NCI-H1694 (cell line): ENCODE data around the gene PCAT7.
"Not testable (repeated sequence)": the region's sequence is repeated elsewhere in the genome, so short reads cannot be mapped to it uniquely, and the experiment has no call there.

Source experiments
- DNase-seq: peaks from one replicate; lab custom pipeline; 2025; lab: John Stamatoyannopoulos, UW

The PCAT7 gene

DNA sequence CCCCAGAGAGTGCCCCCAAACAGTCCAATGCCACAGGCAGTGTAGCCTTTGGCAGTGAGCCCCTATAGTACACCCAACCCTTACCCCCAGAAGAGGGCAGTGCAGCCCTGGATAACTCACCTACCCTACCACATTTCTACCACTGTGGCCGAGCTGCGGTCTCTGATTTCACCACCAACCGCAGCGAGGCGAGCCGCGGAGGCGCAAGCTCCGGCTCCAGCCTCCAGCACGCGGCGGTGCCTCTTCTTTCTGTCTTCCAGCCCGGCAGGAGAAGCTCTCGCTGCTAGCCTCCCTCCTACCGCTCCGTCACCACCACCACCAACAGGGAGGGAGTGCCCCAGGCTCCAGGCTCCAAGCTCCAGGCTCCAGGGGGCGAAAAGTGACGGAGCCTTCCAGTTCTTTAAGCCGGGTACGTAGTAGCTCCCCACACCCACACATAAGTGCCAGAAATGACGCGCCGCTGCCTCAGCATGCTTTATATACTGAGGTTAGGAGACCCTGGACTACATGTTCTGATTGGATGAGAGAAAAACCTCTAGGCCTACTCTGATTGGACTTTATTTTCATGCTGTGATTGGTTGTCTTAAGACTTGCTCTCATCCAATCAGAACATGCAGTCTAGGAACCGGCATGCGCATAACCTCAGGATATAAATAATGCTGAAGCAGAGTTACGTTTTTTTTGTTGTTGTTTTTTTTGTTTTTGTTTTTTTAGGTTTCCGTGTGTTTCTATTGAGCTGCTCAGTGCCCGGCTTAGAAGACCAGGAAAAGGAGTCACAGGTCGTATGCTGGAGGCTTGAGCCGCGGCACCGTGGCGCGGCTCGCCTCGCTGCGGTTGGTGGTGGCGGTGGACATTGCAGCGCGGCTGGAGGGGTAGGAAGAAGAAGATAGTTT is at the start of gene PCAT7:
PCAT7 (plus strand) TSS at position 645 of the 893 bp plus-strand sequence.
- peak; percentile 43 for DNase-seq

- DNase-seq, result not testable (repeated sequence)
These were observed 48.5 kb upstream of the PCAT7 start for GRCh38 chr9:94506370-94506769.

- no peak for DNase-seq
These were observed 47.2 kb upstream of the PCAT7 start for GRCh38 chr9:94507531-94508258.

DNA sequence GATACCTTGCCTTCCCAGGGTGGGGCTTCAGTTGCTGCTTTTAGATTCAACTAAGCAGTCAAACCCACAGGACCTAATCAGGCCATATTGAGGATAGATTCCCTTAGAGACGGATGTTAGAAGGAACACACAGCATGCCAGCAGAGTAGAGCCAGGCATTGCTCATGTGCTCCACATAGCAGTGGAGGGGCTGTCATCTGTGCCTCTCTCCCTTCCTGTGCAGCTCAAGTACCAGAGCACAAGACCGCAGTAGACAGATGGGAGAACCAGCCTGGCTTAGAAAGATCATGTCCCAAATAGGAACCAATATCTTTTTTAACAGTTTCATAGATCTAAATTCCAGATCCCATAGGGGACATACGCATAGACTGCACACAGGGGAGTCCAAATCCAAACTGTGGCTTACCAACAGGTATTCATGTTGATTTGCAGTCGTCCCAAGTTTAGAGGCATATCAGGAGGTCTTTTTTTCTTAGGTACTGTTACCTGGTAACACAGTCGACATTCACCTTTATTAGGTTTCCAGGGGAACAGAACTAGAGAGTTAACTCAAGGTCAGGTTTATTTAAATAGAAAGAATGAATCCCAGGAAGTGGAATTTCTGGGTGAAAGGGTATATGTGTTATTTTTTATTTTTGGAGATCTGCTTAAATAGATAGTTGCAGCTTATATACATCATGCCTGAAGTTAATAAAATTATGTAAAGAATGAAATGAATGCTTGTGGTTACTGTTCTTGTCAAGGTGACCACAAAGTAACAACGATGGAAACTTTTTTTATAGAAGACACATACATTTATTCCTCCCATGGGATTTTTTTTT is 43.5 kb upstream of the PCAT7 start:
- no peak for DNase-seq

DNA sequence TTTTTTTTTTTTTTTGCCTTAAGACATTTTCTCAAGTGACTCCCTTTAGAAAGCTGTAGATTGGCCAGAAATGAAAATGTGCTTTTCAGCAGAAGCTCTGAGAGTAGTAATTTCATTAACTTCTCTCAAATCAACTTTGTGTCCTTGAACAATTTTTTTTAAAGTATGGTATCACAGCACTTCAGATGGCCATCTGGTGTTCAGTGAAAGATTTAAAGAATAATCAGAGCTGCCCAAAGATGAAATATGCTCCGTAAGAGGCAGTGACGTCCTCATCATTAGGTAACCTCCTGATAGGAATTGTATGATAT is 43.0 kb upstream of the PCAT7 start:
- DNase-seq, result no peak

GRCh38 chr9:94514722-94515121 is 40.2 kb upstream of the PCAT7 start:
- DNase-seq, result no peak

DNA sequence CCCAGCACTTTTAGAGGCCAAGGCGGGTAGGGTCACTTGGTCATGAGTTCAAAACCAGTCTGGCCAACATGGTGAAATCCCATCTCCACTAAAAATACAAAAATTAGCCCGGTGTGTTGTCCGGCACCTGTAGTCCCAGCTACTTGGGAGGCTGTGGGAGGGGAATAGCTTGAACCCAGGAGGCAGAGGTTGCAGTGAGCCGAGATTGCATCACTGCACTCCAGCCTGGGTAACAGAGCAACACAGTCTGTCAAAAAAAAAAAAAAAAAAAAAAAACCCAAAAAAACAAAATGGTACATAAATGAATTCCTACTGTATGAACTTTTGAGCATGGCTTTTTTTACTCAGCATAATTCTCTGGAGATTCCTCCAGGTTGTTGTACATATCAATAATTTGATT is 37.6 kb upstream of the PCAT7 start:
- no peak for DNase-seq

DNA sequence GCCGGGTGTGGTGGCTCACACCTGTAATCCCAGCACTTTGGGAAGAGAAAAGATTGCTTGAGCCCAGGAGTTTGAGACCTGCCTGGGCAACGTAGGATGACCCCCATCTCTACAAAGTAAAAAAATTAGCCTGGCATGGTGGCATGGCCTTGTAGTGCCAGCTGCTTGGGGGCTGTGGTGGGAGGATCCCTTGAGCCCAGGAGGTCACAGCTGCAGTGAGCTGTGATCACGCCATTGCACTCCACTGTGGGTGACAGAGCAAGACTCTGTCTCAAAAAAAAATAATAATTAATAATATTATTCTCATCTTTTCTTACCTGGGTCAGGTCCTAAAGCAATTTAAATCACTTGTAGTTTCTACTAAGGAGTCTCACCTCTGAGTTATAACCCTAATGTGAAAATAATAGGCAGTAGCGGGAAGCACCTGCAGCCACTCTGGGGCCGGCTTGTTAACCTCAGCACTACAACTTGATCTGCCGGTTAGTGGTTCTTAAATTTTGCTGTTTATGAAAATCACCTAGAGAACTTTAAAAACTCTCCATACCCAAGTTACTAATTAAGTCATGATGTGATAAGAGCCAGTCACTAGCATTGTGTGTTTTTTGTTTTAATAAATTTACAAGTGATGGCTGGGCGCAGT is 29.4 kb upstream of the PCAT7 start:
- no peak for DNase-seq

- DNase-seq, result no peak
These were observed 28.6 kb upstream of the PCAT7 start for GRCh38 chr9:94526271-94526670.

GRCh38 chr9:94526951-94527350 is 27.9 kb upstream of the PCAT7 start:
- DNase-seq, result no peak

GRCh38 chr9:94528886-94529285 is 26.0 kb upstream of the PCAT7 start:
- DNase-seq, result no peak

GRCh38 chr9:94533155-94533554 is 21.7 kb upstream of the PCAT7 start:
- DNase-seq, result no peak

- no peak for DNase-seq
These were observed 21.3 kb upstream of the PCAT7 start for GRCh38 chr9:94533601-94534000.

- DNase-seq, result no peak
These were observed 20.0 kb upstream of the PCAT7 start for GRCh38 chr9:94534901-94535300.

DNA sequence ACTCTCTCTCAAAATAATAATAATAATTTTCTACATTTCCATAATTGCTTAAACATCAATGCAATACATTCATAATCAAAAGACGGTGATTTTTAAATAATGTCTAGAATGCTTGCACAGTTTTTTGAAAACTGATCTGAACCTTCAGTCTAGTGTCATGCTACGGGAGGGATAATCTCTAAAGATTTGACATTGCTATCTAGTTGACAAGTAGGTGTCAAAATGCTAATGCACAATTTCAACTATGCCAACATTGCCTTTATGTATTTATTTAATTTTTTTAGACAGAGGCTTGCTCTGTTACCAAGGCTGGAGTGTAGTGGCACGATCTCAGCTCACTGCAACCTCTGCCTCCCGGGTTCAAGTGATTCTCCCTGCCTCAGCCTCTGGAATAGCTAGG is 16.0 kb upstream of the PCAT7 start:
- DNase-seq, result no peak

DNA sequence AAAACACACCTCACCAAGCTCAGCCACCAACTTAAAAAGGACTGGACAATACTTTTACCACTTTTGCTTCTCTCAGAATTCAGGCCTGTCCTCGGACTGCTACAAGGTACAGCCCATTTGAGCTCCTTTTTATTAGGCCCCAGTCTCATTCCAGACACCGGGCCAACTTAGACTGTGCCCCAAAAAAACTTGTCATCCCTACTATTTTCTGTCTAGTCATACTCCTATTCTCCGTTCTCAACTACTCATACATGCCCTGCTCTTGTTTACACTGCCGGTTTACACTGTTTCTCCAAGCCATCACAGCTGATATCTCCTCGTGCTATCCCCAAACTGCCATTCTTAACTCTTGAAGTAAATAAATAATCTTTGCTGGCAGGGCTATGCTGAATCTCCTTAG is 10.5 kb upstream of the PCAT7 start:
- not testable (repeated sequence) for DNase-seq

- no peak for DNase-seq
These were observed 8.9 kb upstream of the PCAT7 start for GRCh38 chr9:94545940-94546339.

DNA sequence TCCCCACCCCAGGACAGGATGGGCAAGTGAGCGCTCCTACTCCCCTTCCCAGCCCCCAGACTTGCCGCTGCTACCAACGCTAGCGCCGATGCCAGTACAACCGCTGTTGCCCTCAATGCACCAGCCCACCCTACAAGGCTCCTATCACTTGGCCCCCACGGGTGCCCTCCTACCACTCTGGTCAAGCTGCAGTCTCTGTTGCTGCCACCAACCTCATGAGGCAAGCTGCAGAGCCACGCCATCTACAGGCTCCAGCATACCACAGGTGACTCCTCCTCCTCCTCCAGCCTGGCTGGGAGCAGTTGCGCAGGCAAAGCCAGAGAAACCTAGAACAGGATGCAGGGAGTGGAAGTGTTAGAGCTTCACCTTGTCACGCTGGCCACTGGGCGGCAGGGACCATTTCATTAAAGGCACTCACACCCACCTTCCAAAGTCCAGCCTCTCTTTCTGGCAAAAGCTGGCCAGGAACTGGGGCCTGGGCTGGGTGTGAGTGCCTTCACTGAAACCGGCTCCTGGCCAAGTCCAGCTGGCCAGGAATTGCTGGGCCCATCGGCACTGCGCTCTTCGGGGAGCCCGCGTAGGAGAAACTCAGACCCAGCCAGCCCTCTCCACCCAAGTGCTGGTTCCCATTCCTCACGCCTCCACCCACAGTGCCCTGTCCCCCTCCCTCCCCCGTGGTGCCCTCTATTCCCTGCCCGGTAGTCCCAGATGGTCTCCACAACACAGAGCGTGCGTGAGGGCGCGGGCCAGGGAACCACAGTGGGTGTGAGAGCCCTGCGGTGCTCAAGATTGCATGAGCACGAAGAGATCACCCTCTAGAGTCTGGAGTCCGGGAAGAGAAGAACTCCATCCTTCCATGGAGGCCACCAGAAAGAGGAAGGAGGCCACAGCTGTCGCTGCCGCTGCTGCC is 1.6 kb upstream of the PCAT7 start:
- no peak for DNase-seq

DNA sequence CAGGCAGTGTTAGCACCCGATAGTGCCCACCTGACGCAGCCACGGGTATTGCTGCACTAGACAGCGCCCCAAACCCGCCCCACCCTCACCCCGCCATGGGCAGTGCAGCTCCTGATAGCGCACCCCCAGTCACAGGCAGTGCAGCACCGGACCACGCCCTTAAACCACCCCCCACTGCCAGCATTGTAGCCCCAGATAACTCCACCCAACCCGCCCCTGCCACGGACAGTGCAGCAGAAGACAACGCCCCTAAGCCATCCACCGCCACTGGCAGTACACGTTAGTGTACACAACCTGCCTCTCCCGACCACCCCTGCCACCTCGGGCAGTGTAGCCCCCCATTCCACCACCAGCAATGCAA is 825 bp upstream of the PCAT7 start:
- DNase-seq, result no peak

DNA sequence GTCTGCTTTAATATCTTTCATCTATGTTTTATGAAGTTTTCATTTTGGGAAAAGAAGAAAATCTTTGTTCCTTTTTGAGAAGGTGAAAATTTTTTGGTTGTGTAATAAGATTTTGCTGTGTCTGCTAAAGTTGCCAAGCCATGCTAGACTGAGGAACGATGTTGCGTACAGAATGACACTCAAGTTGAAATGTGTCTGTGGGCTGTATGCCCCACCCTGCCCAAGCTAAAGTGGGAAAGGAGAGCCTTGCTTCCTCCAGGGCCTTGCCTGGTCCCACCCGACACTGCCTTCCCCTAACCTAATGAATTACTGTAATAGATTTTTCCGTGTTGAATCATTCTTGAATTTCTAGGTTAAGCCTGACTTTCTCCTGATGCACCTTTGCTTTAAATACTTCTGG is 2.5 kb downstream of the PCAT7 start:
- DNase-seq, result no peak

- DNase-seq, result no peak
These were observed 5.4 kb downstream of the PCAT7 start for GRCh38 chr9:94560237-94560636.
